ENCODE data around the gene HSBP1L1.

Gene HSBP1L1

GRCh38 chr18:79964330-79965118 lies at the start of gene HSBP1L1:
HSBP1L1 (plus strand) TSS chr18:79964643; CDS start chr18:79964736, 93 bp downstream.
- DNase-seq (ENCODE audit: low read depth in 2 of 2): peak; percentile 57 to 59

- DNase-seq (ENCODE audit: low read depth in 2 of 2): no peak
Observed at GRCh38 chr18:79915161-79916127, 49.0 kb upstream of the HSBP1L1 start.

GRCh38 chr18:79916128-79916494 lies 48.3 kb upstream of the HSBP1L1 start:
- no peak for DNase-seq (ENCODE audit: low read depth in 2 of 2)

GRCh38 chr18:79916546-79917168 lies 47.8 kb upstream of the HSBP1L1 start:
- DNase-seq (ENCODE audit: low read depth in 2 of 2): no peak

GRCh38 chr18:79917169-79917852 lies 47.1 kb upstream of the HSBP1L1 start:
- DNase-seq (ENCODE audit: low read depth in 2 of 2): no peak

GRCh38 chr18:79917853-79918614 lies 46.4 kb upstream of the HSBP1L1 start:
- DNase-seq (ENCODE audit: low read depth in 2 of 2): no peak

- no peak for DNase-seq (ENCODE audit: low read depth in 2 of 2)
Observed at GRCh38 chr18:79918615-79919011, 45.8 kb upstream of the HSBP1L1 start.

GRCh38 chr18:79919089-79919488 lies 45.4 kb upstream of the HSBP1L1 start:
- no peak for DNase-seq (ENCODE audit: low read depth in 2 of 2)

- DNase-seq (ENCODE audit: low read depth in 2 of 2): no peak
Observed at GRCh38 chr18:79921984-79922965, 42.2 kb upstream of the HSBP1L1 start.

- no peak for DNase-seq (ENCODE audit: low read depth in 2 of 2)
Observed at GRCh38 chr18:79922971-79923411, 41.5 kb upstream of the HSBP1L1 start.

GRCh38 chr18:79923896-79924585 lies 40.4 kb upstream of the HSBP1L1 start:
- DNase-seq (ENCODE audit: low read depth in 2 of 2): no peak

- no peak for DNase-seq (ENCODE audit: low read depth in 2 of 2)
Observed at GRCh38 chr18:79924814-79925731, 39.4 kb upstream of the HSBP1L1 start.

GRCh38 chr18:79926306-79926705 lies 38.1 kb upstream of the HSBP1L1 start:
- no peak for DNase-seq (ENCODE audit: low read depth in 2 of 2)

GRCh38 chr18:79926715-79927606 lies 37.5 kb upstream of the HSBP1L1 start:
- DNase-seq (ENCODE audit: low read depth in 2 of 2): no peak

- DNase-seq (ENCODE audit: low read depth in 2 of 2): no peak
Observed at GRCh38 chr18:79927607-79928562, 36.6 kb upstream of the HSBP1L1 start.

- no peak for DNase-seq (ENCODE audit: low read depth in 2 of 2)
Observed at GRCh38 chr18:79928563-79928960, 35.9 kb upstream of the HSBP1L1 start.

Measured in stimulated activated CD4-positive, alpha-beta T cell treated with anti-CD3 and anti-CD28 coated beads, Interleukin-15, amount 100 ng/mL, for 48 hours (primary cell).